GM21529 (cell line): Measurements from ENCODE around the gene TMTC1.

Source experiments
- ATAC-seq: cut with Tn5 transposase; IDR thresholded peaks from one replicate; pipeline ENCODE4 v1.9.1; 2021; ENCODE audit not compliant: unreplicated experiment

The TMTC1 gene

GRCh38 chr12:29492891-29493290 lies 290.9 kb downstream of the TMTC1 start:
- no peak for ATAC-seq

- no peak for ATAC-seq
Observed at GRCh38 chr12:29486972-29487371, 296.8 kb downstream of the TMTC1 start.

- ATAC-seq, result no peak
Observed at GRCh38 chr12:29463198-29463597, 320.5 kb downstream of the TMTC1 start.

GRCh38 chr12:29460082-29460481 lies 323.7 kb downstream of the TMTC1 start:
- no peak for ATAC-seq

GRCh38 chr12:29455087-29455486 lies 328.7 kb downstream of the TMTC1 start:
- no peak for ATAC-seq

GRCh38 chr12:29451888-29452287 lies 331.9 kb downstream of the TMTC1 start:
- no peak for ATAC-seq
